ENCODE measurements around the gene ERC1. TPM values are rescaled to one million over a fixed set of nuclear protein-coding genes. Genes with fewer than 3 reads are reported as not detected.

Gene ERC1
- total and polyA plus RNA-seq, 2 experiments from 2014 or later: 18.4 to 29.7 TPM

DNA sequence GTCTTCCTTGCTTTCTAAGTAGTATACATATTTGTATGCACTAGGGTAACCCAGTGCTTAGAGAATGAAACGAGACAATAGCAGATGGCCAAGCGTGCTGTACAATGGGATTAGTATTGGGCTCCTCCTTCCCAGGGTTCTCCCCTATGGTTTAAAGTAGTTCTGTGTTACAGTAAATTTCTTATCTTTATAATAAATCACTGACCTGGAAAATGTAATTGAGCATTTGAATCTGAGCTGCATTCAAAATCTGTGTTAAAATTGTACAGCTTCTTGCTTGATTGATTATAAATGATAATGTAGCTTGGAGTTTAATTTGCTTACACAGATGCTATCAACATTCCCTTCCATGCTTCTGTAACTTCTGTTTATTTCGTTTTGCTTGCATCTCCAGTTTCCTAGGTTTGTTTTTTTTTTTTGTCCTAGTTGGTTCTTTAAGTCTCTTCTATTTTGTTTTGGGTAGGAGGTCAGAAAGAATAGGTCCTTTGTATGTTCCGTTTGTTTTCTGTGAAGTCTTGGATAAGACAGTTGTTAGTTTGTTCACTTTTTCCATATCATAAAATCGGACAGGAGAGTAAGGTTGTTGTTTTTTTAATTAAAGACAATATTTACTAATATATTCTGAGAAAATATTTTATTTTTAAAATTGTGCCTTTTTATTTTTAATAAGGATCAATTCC lies 171.2 kb downstream of the ERC1 start:
- H3K79me2 ChIP-seq: no peaks in the 10 kb centered on the region
- TF ChIP-seq, protein P1, sequence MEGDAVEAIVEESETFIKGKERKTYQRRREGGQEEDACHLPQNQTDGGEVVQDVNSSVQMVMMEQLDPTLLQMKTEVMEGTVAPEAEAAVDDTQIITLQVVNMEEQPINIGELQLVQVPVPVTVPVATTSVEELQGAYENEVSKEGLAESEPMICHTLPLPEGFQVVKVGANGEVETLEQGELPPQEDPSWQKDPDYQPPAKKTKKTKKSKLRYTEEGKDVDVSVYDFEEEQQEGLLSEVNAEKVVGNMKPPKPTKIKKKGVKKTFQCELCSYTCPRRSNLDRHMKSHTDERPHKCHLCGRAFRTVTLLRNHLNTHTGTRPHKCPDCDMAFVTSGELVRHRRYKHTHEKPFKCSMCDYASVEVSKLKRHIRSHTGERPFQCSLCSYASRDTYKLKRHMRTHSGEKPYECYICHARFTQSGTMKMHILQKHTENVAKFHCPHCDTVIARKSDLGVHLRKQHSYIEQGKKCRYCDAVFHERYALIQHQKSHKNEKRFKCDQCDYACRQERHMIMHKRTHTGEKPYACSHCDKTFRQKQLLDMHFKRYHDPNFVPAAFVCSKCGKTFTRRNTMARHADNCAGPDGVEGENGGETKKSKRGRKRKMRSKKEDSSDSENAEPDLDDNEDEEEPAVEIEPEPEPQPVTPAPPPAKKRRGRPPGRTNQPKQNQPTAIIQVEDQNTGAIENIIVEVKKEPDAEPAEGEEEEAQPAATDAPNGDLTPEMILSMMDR (IDR thresholded peaks at IDR 0.05; ENCODE audit: poor library complexity): no peak
- no peak for TF ChIP-seq EZH2phosphoT487 (IDR thresholded peaks at IDR 0.05; ENCODE audit: low read depth, severe bottlenecking, unreplicated experiment)
- WGBS (ENCODE audit: low lambda C conversion rate, missing lambda C conversion rate): 71% methylated on average over 5 of the region's 5 CpGs
- no peak for DNase-seq (ENCODE audit: low spot score)
- H3K27me3 ChIP-seq: no peaks in the 10 kb centered on the region
- no peaks in the 10 kb centered on the region for H3K36me3 ChIP-seq (replicated peaks; ENCODE audit: insufficient read depth, low read depth)
- no peaks in the 10 kb centered on the region for H3K4me1 ChIP-seq (ENCODE audit: insufficient read depth)
- H3K27ac ChIP-seq: no peak overlapping the region
- H3K9me3 ChIP-seq (ENCODE audit: low read depth): no peaks in the 10 kb centered on the region
- H3K4me2 ChIP-seq: no peak overlapping the region
- H3K9me2 ChIP-seq (replicated peaks; ENCODE audit: insufficient read depth): no peaks in the 10 kb centered on the region
- no peak overlapping the region for H2AFZ ChIP-seq
- no peak overlapping the region for H3K4me3 ChIP-seq
- H4K20me1 ChIP-seq (ENCODE audit: insufficient read depth, poor library complexity, severe bottlenecking): no peaks in the 10 kb centered on the region

DNA sequence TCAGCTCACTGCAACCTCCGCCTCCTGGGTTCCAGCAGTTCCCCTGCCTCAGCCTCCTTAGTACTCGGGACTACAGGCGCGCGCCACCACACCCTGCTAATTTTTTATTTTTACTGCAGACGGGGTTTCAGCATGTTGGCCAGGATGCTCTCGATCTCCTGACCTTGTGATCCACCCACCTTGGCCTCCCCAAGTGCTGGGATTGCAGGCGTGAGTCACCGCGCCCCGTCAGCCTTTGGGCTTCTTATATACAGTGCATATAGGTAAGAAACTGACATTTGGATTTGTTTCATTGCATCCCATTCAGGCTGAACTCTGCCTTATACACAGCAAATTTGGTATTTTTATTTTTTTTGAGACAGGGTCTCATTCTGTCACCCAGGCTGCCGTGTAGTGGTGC lies 176.8 kb downstream of the ERC1 start:
- Histone ChIP-seq H3K4me3 (no peak overlapping the region), H3K27me3 (no peaks in the 10 kb centered on the region), H3K36me3 (replicated peaks; ENCODE audit: insufficient read depth, low read depth) (no peaks in the 10 kb centered on the region), H4K20me1 (ENCODE audit: insufficient read depth, poor library complexity, severe bottlenecking) (no peaks in the 10 kb centered on the region), H3K79me2 (no peaks in the 10 kb centered on the region), H3K9me2 (replicated peaks; ENCODE audit: insufficient read depth) (no peaks in the 10 kb centered on the region), H3K9me3 (ENCODE audit: low read depth) (no peaks in the 10 kb centered on the region), H3K27ac (no peak overlapping the region), H2AFZ (no peak overlapping the region), H3K4me1 (ENCODE audit: insufficient read depth) (peaks cover 7% of the 10 kb centered on the region), H3K4me2 (no peak overlapping the region)
- TF ChIP-seq EZH2 (IDR thresholded peaks at IDR 0.05; ENCODE audit: borderline replicate concordance) (no peak), EZH2phosphoT487 (IDR thresholded peaks at IDR 0.05; ENCODE audit: low read depth, severe bottlenecking, unreplicated experiment) (no peak)
- TF ChIP-seq, protein P1 (IDR thresholded peaks at IDR 0.05; ENCODE audit: poor library complexity): no peak
- DNase-seq (ENCODE audit: low spot score): no peak
- WGBS (ENCODE audit: low lambda C conversion rate, missing lambda C conversion rate): 93% methylated on average over 12 of the region's 12 CpGs

DNA sequence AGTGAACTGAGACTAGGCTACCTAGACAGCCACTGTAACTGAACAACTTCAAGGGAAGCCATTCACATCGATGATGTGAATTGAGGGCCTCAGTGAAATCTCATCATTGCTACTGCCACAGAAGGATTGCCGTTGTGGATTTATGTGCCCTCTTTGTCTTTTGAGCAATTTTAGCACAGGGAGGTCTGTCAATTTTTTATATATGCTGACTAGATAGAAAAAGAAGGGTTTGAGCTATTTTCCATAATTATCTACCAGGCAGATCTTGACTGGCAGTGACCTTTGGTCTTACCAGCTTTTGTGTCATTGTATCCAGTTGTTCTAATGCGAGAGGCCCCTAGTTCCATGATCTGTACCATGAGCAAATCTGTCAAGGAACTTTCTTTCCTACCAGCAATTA lies 179.4 kb downstream of the ERC1 start:
- no peaks in the 10 kb centered on the region for H3K9me2 ChIP-seq (replicated peaks; ENCODE audit: insufficient read depth)
- no peaks in the 10 kb centered on the region for H3K36me3 ChIP-seq (replicated peaks; ENCODE audit: insufficient read depth, low read depth)
- H2AFZ ChIP-seq: no peak overlapping the region
- no peak for DNase-seq (ENCODE audit: low spot score)
- no peak overlapping the region for H3K27ac ChIP-seq
- TF ChIP-seq EZH2phosphoT487 (IDR thresholded peaks at IDR 0.05; ENCODE audit: low read depth, severe bottlenecking, unreplicated experiment) (no peak), EZH2 (IDR thresholded peaks at IDR 0.05; ENCODE audit: borderline replicate concordance) (no peak)
- TF ChIP-seq, protein P1 (IDR thresholded peaks at IDR 0.05; ENCODE audit: poor library complexity): no peak
- no peak overlapping the region for H3K4me2 ChIP-seq
- H3K4me3 ChIP-seq: no peak overlapping the region
- H3K27me3 ChIP-seq: no peaks in the 10 kb centered on the region
- H4K20me1 ChIP-seq (ENCODE audit: insufficient read depth, poor library complexity, severe bottlenecking): no peaks in the 10 kb centered on the region
- no peaks in the 10 kb centered on the region for H3K9me3 ChIP-seq (ENCODE audit: low read depth)
- WGBS (ENCODE audit: low lambda C conversion rate, missing lambda C conversion rate): 91% methylated on average over 3 of the region's 3 CpGs
- no peaks in the 10 kb centered on the region for H3K79me2 ChIP-seq
- peaks cover 7% of the 10 kb centered on the region for H3K4me1 ChIP-seq (ENCODE audit: insufficient read depth)

All from hepatocyte (in vitro differentiated cells).